KBM-7 (cell line): ENCODE results near the gene STAMBP.
"Not testable (repeated sequence)": the region's sequence is repeated elsewhere in the genome, so short reads cannot be mapped to it uniquely, and the experiment has no call there.

Experiments
- DNase-seq: peaks from one replicate; pipeline ENCODE4 v3.0.0-alpha.2; 2015
- in situ Hi-C: fragments of 300-500 bp; cut with MboI; formaldehyde crosslinking; loops from 2 replicates; pipeline ENCODE4 v1.14.3; 2020; ENCODE audit warnings: low sequenced_read_pairs, low pct_unique_long_range_greater_than_20kb, mixed read lengths

STAMBP gene

DNA sequence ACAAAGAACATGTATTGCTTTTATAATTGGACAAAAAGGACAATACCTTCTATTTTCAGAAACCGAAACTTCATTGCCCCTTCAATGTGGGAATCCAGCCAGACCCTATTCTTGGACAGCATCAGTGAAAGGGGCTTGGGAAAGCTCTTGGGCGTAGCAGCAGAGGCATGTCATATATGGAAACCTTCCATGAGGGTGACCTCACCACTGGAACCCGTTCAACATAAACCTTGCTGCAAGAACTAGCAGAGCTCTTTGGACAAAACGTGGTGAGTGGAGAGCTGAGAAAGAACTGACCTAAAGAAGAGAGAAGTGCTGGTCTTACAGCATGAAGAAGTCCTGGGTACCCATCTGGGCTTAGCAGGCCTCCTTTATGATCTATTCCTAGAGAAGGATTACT, 41.3 kb downstream of the STAMBP start:
- in situ Hi-C loops: no loop called here
- DNase-seq: no peak

DNA sequence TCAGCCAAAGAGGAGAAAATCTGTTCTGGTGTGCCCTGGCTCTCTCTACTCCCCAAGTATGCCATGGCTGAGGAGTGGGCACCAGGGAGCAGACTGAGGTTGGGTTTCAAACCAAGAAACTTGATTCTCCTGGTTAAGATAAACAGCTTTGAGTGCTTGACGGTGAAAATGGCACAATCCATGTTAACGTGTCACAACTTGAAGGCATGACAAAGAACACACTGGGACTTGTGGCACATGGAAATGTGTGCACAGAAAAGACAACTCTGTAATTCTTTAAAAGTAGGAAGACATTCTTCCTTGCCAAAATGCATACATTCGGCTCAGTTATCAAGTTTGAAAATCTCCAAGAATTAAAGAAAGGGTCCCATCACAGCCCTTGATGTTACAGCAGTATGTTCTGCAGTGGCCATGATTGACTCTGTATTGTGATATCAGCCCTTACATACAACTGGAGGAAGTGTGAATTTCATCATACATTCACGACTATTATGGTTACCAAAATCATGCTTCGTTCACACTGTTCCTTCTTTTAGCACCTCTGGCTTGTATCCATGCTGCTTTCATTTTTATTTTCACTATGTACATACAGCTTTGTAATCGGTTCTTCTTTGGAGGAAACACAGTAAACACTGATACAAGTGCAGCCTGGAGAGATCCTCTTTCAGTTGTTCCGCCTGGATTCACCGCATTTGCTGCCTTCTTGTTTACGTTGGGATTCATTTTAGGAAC, 48.5 kb downstream of the STAMBP start:
- DNase-seq: no peak
- in situ Hi-C loops: no loop called here

DNA sequence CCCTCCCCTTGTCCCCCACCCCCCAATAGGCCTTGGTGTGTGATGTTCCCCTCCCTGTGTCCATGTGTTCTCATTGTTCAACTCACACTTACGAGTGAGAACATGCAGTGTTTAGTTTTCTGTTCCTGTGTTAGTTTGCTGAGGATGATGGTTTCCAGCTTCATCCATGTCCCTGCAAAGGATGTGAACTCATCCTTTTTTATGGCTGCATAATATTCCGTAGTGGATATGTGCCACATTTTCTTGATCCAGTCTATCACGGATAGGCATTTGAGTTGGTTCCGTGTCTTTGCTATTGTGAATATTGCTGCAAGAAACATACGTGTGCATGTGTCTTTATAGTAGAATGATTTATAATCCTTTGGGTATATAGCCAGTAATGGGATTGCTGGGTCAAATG, 49.2 kb downstream of the STAMBP start:
- in situ Hi-C loops, DNase-seq: not testable (repeated sequence)

DNA sequence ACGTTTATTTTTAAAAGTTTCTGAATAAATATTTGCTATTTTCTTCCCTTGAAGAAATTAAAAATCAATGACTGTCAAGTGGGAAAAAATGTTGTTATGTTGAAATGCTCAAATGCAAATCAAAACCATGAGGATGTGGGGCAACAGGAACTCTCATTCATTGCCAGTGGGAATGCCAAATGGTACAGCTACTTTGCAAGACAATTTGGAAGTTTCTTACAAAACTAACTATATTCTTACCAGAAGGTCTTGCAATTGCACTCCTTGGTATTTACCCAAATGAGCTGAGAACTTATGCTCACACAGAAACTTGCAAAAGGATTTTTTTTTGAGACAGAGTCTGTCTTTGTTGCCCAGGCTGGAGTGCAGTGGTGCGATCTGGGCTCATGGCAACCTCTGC, 56.6 kb downstream of the STAMBP start:
- DNase-seq: no peak
- in situ Hi-C loops: no loop called here

DNA sequence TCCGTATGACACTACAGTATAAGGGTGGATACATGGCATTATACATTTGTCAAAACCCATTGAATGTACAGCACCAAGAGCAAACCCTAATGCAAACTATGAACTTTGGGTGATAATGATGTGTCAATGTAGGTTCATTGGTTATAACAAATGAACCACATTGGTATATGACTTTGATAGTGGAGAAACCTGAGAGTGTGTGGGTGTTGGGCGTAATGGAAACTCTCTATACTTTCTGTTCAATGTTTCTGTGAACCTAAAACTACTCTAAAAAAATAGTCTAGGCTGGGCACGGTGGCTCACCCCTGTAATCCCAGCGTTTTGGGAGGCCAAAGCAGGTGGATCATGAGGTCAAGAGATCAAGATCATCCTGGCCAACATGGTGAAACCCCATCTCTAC, 57.6 kb downstream of the STAMBP start:
- in situ Hi-C loops: no loop called here
- no peak for DNase-seq

DNA sequence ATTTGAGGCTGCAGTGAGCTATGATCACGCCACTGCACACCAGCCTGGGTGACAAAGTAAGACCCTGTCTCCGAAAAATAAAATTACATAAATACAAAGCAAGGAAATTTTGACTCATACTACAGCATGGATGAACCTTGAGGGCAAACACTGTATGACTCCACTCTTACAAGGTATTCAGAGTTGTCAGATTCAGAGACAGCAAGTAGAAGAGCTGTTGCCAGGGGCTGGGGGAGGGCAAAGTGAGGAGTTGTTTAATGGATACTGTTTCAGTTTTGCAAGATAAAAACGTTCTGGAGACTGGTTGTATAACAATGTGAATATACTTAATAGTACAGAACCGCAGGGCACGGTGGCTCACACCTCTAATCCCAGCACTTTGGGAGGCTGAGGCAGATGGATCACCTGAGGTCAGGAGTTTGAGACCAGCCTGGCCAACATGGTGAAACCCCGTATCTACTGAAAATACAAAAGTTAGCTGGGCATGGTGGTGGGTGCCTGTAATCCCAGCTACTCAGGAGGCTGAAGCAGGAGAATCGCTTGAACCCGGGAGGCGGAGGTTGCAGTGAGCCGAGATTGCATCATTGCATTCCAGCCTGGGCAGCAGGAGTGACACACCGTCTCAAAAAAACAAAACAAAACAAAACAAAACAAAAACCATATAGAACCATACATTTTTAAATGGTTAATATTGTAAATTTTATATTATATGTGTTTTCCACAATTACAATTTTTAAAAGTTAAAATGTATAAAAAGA, 59.0 kb downstream of the STAMBP start:
- DNase-seq, in situ Hi-C loops: not testable (repeated sequence)

DNA sequence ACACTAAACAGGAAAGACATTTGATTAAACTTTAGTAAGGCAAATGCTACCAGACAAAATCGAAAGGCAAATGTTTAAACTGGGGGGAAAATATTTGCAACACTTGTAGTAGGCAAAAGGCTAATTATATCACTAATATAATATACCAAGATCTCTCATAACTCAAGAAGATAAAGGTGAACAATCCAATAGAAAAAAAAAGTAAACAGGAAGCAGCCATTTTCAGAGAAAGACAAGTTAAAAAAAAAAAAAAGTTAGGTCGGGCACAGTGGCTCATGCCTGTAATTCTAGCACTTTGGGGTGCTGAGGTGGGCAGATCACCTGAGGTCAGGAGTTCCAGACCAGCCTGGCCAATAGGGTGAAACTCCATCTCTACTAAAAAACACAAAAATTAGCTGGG, 59.6 kb downstream of the STAMBP start:
- in situ Hi-C loops: no loop called here

DNA sequence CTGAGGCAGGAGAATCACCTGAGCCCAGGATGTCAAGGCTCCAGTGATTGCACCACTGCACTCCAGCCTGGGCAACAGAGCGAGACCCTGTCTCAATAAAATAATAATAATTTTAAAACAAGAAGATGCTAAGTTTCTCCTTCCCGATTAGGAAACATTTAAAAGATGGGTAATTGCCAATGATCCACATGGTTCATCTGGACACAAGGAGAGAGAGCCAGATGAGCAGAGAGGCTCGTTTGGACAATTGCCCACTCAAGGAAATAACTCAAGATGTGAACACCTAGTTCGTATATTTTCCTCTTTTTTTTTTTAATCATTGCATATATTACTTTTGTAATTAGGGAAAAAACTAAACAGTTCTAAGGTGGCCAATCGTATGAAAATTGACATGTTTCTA, 60.4 kb downstream of the STAMBP start:
- DNase-seq: no peak
- in situ Hi-C loops: no loop called here

More for the DNA sequence above, 59.6 kb downstream of the STAMBP start:
- DNase-seq: no peak

DNA sequence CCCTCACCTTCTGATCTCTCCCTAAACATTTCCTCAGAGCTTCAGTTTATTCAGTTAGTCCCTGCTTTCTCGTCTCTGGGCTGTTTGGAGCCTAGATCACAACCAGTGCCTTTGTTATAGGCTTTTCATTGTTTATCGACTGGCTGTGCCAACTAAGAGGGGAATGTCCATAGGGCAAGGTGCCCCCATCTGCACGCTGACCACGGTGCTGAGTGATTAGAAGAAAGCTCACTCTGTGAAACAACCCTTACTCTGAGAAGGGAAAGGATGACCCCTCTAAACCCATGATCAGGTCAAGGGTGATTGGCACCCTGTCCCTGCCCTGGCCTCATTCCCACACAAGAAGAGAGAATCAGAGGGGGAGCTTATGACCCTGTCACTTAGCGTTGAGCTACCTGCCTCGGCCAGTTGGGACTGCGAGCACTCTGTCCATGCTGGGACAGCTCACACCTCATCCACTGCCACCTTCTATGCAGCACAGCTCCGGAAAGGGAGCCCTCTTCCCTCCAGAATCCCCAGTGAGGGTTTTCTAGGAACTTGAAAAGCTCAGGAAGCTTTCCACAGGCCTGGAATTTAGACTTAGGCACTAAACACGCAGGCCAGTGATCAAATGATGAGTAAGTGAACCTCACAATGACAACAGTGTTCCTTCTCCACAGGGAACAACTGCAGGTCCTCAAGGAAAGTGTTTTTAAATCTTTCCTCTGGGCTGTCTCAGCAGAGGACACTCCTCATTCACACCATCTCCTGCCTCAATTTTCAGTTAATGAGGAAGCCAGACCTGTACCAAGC, 61.7 kb downstream of the STAMBP start:
- in situ Hi-C loops: no loop called here
- no peak for DNase-seq

DNA sequence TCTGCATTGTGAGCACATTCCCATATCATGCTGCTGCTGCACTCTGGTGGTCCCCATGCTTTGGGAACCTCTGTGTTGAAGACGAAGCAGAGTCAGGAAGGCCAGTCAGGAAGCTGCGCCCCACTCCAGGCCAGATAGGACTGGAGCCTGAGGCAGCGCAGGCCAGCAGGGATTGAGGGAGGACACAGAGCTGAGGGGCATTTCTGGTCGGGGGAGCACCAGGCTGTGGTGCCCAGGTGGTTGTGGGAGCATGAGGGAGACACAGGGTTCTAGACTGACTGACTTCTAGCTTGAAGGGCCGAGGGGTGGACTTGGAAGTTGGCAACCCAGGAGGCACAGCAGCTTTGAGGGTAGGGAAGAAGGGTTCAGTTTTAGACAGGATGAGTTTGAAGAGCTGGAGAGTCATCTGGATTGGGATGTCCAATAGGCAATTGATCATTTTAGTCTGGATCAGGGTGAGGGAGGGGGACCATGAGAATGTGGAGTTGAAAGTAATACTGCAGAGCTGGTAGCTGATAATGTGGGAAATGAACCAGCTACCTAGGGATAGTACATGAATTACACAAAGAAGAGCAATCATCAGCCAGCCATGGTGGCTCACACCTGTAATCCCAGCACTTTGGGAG, 62.6 kb downstream of the STAMBP start:
- DNase-seq: no peak
- in situ Hi-C loops: no loop called here

DNA sequence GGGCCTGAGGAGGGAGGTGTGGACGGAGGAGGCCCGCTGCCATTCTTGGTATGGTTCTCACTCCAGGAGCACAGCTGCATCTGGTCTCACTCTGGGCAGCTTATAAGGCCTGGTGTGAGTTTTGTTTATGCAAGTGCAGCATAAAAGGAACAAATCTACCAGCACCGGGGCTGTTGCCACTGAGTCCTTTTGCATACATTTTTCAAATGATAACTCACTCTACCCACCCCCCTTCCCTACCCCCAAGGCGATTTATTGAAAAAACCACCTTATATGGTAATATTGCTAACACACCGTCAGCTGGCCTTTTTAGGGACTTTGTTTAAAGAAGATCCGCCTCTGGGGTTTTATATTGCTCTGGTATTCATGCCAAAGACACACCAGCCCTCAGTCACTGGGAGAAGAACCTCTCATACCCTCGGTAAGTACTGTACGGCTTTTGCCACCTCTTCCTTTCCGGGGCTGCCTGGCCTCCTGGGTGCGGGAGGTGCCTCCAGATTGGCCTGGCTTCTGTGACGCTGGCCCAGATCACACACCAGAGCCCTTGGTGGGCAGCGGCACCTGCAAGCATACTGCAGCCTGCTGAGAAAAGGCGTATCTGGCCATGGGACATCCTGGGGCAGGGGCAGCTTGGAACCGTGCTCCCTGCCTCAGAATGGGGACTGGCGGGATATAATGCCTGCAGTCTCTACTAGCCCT, 64.0 kb downstream of the STAMBP start, which contains the start of gene ACTG2:
ACTG2 (plus strand) TSS at position 378 of the 699 bp plus-strand sequence. CDS start 8,304 bp downstream, outside the sequence.
- DNase-seq: no peak
- in situ Hi-C loops: no loop called here

DNA sequence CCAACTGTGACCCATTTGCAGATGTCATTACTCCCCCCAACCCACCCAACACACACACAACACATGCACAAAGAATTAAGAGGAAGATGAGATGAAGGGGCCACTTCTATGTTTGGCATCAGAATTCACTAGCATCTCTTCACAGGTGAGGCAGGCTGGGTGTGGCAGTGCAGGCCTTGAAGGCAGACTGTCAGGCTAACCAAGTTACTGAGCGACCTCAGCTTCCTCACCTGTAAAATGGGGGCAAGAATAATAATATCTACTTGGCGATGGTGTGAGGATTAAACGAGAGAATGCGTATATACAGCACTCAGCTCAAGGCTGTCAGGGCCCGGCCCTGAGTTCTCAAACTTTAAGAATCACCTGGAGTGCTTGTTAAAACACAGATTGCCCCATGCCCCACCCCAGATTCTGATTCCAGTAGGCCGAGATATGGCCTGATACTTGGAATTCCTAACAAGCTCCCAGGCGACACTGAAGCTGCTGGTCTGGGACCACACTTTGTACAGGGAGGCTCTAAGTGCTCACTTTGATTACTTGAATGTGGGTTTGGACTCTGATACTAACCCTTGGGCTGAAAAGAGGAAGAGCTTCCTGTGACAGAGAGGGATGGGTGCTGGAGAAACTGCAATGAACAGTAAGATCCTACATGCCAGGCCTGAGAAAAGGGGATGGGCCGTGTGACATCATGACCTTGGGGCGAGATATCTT, 65.2 kb downstream of the STAMBP start:
- no peak for DNase-seq
- in situ Hi-C loops: no loop called here

DNA sequence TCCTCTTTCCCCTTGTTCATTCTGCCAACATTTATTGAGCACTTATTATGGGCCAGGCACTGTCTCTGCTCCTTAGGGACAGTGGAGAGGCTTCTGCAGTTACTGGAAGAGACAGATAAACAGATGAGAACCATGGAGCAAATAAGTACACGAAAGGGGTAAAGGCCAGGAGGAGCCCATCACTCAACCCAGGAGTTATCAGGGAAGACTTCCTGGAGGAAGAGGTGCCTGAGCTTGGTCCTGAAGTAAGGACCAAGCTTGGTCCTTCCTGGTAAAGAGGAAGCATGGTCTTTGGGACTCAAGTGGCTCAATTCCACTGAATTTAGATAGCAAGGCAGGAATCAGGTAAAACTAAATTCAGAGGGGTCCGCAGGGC, 65.7 kb downstream of the STAMBP start:
- in situ Hi-C loops: no loop called here
- DNase-seq: no peak

DNA sequence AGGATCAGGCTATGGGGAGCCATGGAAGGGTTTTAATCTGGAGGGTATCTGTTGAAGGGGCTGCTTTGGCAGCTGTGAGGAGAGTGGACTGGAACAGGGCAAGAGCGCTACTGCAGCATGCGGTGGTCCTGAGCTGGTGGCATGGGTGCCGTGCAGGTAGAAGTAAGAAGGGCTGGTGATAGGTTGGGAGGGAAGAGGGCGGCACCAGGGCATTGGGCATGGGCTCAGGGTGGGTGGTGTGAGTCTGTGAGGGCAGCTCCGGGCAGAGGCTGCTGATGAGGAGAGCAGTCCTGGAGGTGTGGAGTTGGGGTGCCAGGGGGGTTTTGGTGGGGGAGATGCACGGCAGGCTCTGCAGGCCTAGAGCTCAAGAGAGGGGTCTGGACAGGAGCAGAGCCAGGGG, 66.1 kb downstream of the STAMBP start:
- in situ Hi-C loops: no loop called here
- DNase-seq: no peak

DNA sequence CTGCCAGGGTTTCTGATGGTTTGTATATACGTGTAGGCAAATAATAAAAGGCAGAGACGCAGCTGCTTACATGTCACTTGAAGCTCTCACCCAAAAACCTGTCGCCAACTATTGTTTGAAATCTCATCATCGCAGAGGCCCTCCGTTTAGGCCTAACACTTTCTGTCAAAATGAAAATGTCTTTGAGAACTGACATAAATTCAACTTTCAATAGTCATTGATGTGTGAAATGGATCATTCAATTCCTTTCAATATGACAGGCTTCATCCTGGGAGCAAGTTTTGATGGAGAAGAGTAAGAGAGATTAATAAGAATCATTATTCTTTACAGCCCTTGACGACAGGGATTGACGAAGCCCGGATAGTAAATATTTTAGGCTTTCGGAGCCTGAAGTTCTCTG, 66.7 kb downstream of the STAMBP start:
- in situ Hi-C loops: no loop called here
- DNase-seq: no peak

DNA sequence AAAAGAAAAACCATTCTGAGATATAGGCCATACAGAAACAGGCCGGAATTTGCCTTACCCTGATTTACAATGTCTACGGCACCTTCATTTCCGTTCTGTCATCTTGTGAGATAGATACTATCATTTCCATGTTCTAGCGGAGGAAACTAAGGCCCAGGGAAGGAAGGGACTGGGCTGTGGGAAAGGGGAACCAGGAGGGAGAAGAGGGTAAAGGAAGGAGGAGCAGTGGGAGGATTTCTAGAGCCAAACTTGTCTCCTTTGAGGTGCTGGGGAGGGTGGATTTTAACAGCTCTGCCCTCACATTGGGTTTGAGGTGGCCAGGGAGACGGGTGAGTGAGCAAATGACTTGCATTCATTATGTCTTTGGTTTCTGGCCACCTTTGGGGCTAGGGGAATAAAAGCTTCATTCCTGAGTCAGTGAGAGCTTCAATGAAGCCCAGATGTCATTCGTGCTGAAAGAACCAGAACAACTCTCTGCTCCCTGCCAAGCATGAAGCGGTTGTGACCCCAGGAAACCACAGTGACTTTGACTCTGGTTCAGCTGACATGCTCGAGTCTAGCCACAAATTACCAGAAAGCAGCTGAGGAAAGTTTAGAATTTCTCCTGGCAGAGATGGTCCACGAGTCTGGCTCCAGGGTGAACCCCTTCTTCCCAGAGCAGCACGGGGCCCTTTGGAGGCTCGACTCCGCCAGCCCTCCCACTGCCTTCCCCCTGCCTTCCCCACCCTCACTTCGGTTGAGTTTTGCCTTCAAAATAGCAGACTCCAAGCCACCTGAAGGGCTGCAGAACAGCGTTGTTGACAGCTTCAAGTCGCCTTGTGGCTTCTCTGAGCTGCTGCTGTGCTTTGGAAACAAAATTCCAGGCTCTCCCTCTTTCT, 67.8 kb downstream of the STAMBP start:
- peak; percentile 32 for DNase-seq
- in situ Hi-C loops: no loop called here

DNA sequence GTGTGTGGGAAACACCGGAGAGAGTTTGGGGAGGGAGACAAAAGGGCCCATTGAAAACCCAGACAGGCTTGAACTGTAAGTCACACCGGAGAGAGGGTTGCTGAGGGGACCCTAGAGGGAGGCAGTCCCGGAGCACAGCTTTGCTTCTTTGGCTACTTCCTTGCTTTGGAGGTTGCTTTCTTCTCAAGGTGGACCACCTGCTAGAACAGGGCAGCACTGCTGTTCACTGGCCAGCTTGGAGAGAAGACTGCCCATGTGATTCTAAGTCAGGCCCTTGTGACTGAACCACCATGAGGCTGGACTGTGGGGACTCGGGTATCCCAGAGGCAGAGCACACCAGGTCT, 68.5 kb downstream of the STAMBP start:
- in situ Hi-C loops: no loop called here
- no peak for DNase-seq

DNA sequence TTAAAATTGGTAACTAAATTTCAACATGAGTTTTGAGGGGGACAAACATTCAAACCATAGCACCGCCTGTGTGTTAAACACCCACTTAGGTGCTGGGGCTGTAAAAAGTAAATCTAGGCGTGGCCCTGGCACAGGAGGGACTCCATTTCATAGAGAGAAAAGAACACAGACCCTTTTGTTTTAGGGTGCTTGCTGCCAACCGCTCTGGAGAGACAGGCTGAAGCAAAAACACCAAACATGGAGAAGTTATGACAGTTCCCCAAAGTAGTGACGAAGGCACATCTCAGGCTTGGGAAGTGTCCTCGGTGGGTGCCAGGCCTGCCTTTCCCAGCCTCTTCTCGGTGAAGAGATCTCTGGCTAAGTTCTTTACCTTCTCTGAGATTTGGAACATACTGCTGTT, 69.2 kb downstream of the STAMBP start:
- DNase-seq: no peak
- in situ Hi-C loops: no loop called here
